H1 (cell line): ENCODE results near the gene TTC23. TPM values are rescaled to one million over a fixed set of nuclear protein-coding genes. Genes with fewer than 3 reads are reported as not detected.

Source experiments
- CTCF ChIA-PET: fragments of 300-600 bp; sonication (Branson Sonifier 250); formaldehyde crosslinking; loops from one replicate; lab custom pipeline; 2021; ENCODE audit not compliant: partially characterized antibody; lab: Charles Lee
- POLR2A ChIA-PET: fragments of 300-600 bp; sonication (Branson Sonifier 250); formaldehyde crosslinking; loops from one replicate; lab custom pipeline; 2021; ENCODE audit warnings: inconsistent platforms; ENCODE audit not compliant: partially characterized antibody; lab: Charles Lee
- DNase-seq, 2 experiments: peaks; one replicate each; pipeline versions ENCODE4 v3.0.0 to v3.0.0-alpha.2; 2010 to 2022; ENCODE audit warnings: low spot score in 2 of 2, low read depth in 1 of 2, mixed read lengths in 1 of 2
- FAIRE-seq: peaks from 2 replicates; lab custom pipeline; 2011; peaks lifted over from hg19 to GRCh38; lab: Jason Lieb, UNC
- H2AFZ ChIP-seq: 2 replicates; pipeline ENCODE4 v1.8.1; 2012; ENCODE audit warnings: low read length, inconsistent platforms
- H2AK5ac ChIP-seq: 2 replicates; pipeline ENCODE4 v1.6.1; 2013; ENCODE audit warnings: low read depth, low read length
- H2BK120ac ChIP-seq: replicated peaks from 2 replicates; pipeline ENCODE3; 2013; ENCODE audit warnings: low read depth, low read length, inconsistent platforms
- H2BK12ac ChIP-seq: 2 replicates; pipeline ENCODE4 v1.6.1; 2013; ENCODE audit warnings: low read depth, low read length
- H2BK15ac ChIP-seq: 2 replicates; pipeline ENCODE4 v1.6.1; 2013; ENCODE audit warnings: low read length
- H2BK20ac ChIP-seq: 2 replicates; pipeline ENCODE4 v1.6.1; 2013; ENCODE audit warnings: low read length
- H2BK5ac ChIP-seq: 2 replicates; pipeline ENCODE4 v1.6.1; 2013; ENCODE audit warnings: low read depth, low read length
- H3K14ac ChIP-seq: 2 replicates; pipeline ENCODE4 v1.6.1; 2013; ENCODE audit warnings: inconsistent platforms; ENCODE audit not compliant: insufficient read length
- H3K18ac ChIP-seq: 2 replicates; pipeline ENCODE4 v1.6.1; 2013; ENCODE audit warnings: low read length; ENCODE audit errors: extremely low read depth
- H3K23ac ChIP-seq: 2 replicates; pipeline ENCODE4 v1.6.1; 2013; ENCODE audit warnings: inconsistent platforms; ENCODE audit not compliant: insufficient read length
- H3K23me2 ChIP-seq: 2 replicates; pipeline ENCODE4 v1.6.1; 2013; ENCODE audit warnings: low read depth, low read length
- H3K27ac ChIP-seq: 2 replicates; pipeline ENCODE4 v1.6.1; 2011; ENCODE audit warnings: low read depth, low read length, inconsistent platforms
- H3K27me3 ChIP-seq, 4 experiments: replicated peaks in 1 of 4; 1 replicate in 1 of 4; 2 replicates in 3 of 4; pipeline versions ENCODE4 v1.6.1 to v1.8.1; 2011 to 2013; ENCODE audit warnings: low read length in 3 of 4, mild to moderate bottlenecking in 3 of 4, inconsistent platforms in 2 of 4, mixed read lengths in 2 of 4, moderate library complexity in 1 of 4; ENCODE audit not compliant: control insufficient read depth in 3 of 4, insufficient read depth in 3 of 4; ENCODE audit errors: extremely low read depth in 1 of 4
- H3K36me3 ChIP-seq, 4 experiments: 2 replicates each; pipeline versions ENCODE4 v1.6.1 to v1.8.1; 2011 to 2013; ENCODE audit warnings: mild to moderate bottlenecking in 4 of 4, low read length in 3 of 4, moderate library complexity in 2 of 4, control low read depth in 1 of 4, inconsistent platforms in 1 of 4; ENCODE audit not compliant: insufficient read depth in 4 of 4, control insufficient read depth in 2 of 4
- H3K4ac ChIP-seq: replicated peaks from 2 replicates; pipeline ENCODE3; 2013; ENCODE audit warnings: low read length, low read depth, mixed read lengths, inconsistent platforms; ENCODE audit not compliant: insufficient read length
- H3K4me1 ChIP-seq, 4 experiments: replicated peaks in 1 of 4; 1 replicate in 1 of 4; 2 replicates in 3 of 4; pipeline versions ENCODE4 v1.6.1 to v1.8.1; 2011 to 2013; ENCODE audit warnings: low read length in 3 of 4, inconsistent platforms in 2 of 4, mixed read lengths in 1 of 4; ENCODE audit not compliant: insufficient read depth in 4 of 4, control insufficient read depth in 3 of 4
- H3K4me2 ChIP-seq, 2 experiments: 2 replicates each; pipeline versions ENCODE4 v1.6.1 to v1.8.1; 2011 to 2013; ENCODE audit warnings: low read depth in 2 of 2, low read length in 2 of 2, control low read depth in 1 of 2, inconsistent platforms in 1 of 2, mild to moderate bottlenecking in 1 of 2; ENCODE audit not compliant: insufficient read depth in 1 of 2
- H3K4me3 ChIP-seq, 4 experiments: fragments of 200-600, 300-600 bp in 1 of 4; sonication (generic), shearing (Covaris generic), sonication (Bioruptor Twin) in 1 of 4; 2 replicates each; pipeline versions ENCODE4 v1.5.1 to v1.8.1; 2011 to 2016; ENCODE audit warnings: low read length in 4 of 4, low read depth in 3 of 4, control low read depth in 2 of 4, inconsistent platforms in 2 of 4, mild to moderate bottlenecking in 2 of 4, mixed read lengths in 1 of 4, moderate library complexity in 1 of 4; ENCODE audit not compliant: insufficient read depth in 2 of 4; ENCODE audit errors: extremely low read depth in 1 of 4
- H3K56ac ChIP-seq: replicated peaks from 2 replicates; pipeline ENCODE3; 2013; ENCODE audit warnings: low read depth, mild to moderate bottlenecking, mixed read lengths, low read length, inconsistent platforms; ENCODE audit not compliant: insufficient read length
- H3K79me1 ChIP-seq: 2 replicates; pipeline ENCODE4 v1.6.1; 2013; ENCODE audit warnings: low read depth, low read length, control low read depth
- H3K79me2 ChIP-seq, 2 experiments: 2 replicates each; pipeline versions ENCODE4 v1.6.1 to v1.8.1; 2012 to 2013; ENCODE audit warnings: low read length in 2 of 2, mild to moderate bottlenecking in 2 of 2, inconsistent platforms in 1 of 2; ENCODE audit not compliant: insufficient read depth in 2 of 2, control insufficient read depth in 1 of 2
- H3K9ac ChIP-seq, 4 experiments: replicated peaks in 1 of 4; 1 replicate in 1 of 4; 2 replicates in 3 of 4; pipeline versions ENCODE4 v1.6.1 to v1.8.1; 2011 to 2013; ENCODE audit warnings: low read depth in 3 of 4, low read length in 3 of 4, control low read depth in 2 of 4, mild to moderate bottlenecking in 2 of 4, moderate library complexity in 2 of 4, inconsistent platforms in 1 of 4; ENCODE audit errors: extremely low read depth in 1 of 4
- H3K9me3 ChIP-seq, 2 experiments: 2 replicates each; pipeline versions ENCODE4 v1.6.1 to v1.8.1; 2012 to 2013; ENCODE audit warnings: mild to moderate bottlenecking in 2 of 2, moderate library complexity in 2 of 2, control low read depth in 1 of 2, inconsistent platforms in 1 of 2, low read depth in 1 of 2, low read length in 1 of 2, mixed read lengths in 1 of 2; ENCODE audit not compliant: insufficient read depth in 2 of 2
- H4K20me1 ChIP-seq, 2 experiments: replicated peaks in 1 of 2; 2 replicates each; pipeline versions ENCODE3 to v1.8.1; 2011 to 2013; ENCODE audit warnings: inconsistent platforms in 2 of 2, low read length in 2 of 2, mild to moderate bottlenecking in 1 of 2; ENCODE audit not compliant: insufficient read depth in 2 of 2, control insufficient read depth in 1 of 2
- H4K5ac ChIP-seq: 2 replicates; pipeline ENCODE4 v1.6.1; 2013; ENCODE audit warnings: low read length, low read depth, mixed read lengths, inconsistent platforms; ENCODE audit not compliant: insufficient read length
- H4K8ac ChIP-seq: 2 replicates; pipeline ENCODE4 v1.8.0; 2013; ENCODE audit warnings: mild to moderate bottlenecking, moderate library complexity, low read length, inconsistent platforms; ENCODE audit not compliant: insufficient read depth; ENCODE audit errors: extremely low read depth
- H4K91ac ChIP-seq: replicated peaks from 2 replicates; pipeline ENCODE3; 2013; ENCODE audit warnings: low read length, mixed read lengths, inconsistent platforms; ENCODE audit not compliant: insufficient read length
- CHD1 ChIP-seq: IDR thresholded peaks from 2 replicates; pipeline ENCODE4 v1.6.1; 2012; ENCODE audit warnings: low read depth, low read length, improper control_type of control experiment
- CHD2 ChIP-seq: IDR thresholded peaks from 2 replicates; pipeline ENCODE4 v1.6.1; 2012; ENCODE audit warnings: low read length, improper control_type of control experiment
- CREB1 ChIP-seq: IDR thresholded peaks from 2 replicates; pipeline ENCODE4 v1.6.1; 2012; ENCODE audit warnings: inconsistent platforms
- FOSL1 ChIP-seq: IDR thresholded peaks from 2 replicates; pipeline ENCODE4 v1.6.1; 2011; ENCODE audit warnings: mild to moderate bottlenecking, low read depth, low read length, moderate library complexity; ENCODE audit not compliant: insufficient read depth
- GTF2F1 ChIP-seq: IDR thresholded peaks from 2 replicates; pipeline ENCODE4 v1.6.1; 2012; ENCODE audit warnings: low read depth, low read length, improper control_type of control experiment, borderline replicate concordance
- HDAC6 ChIP-seq: IDR thresholded peaks from one replicate; pipeline ENCODE4 v1.7.1; 2012; ENCODE audit warnings: low read depth, mild to moderate bottlenecking, inconsistent platforms, low read length, moderate library complexity
- JUND ChIP-seq: IDR thresholded peaks from 2 replicates; pipeline ENCODE4 v1.6.1; 2011; ENCODE audit warnings: mild to moderate bottlenecking, improper control_type of control experiment, low read length
- NANOG ChIP-seq: IDR thresholded peaks from 2 replicates; pipeline ENCODE4 v1.6.1; 2011; ENCODE audit warnings: low read length, low read depth, mild to moderate bottlenecking, inconsistent platforms; ENCODE audit not compliant: insufficient read depth, poor library complexity, severe bottlenecking
- NRF1 ChIP-seq: IDR thresholded peaks from 2 replicates; pipeline ENCODE4 v1.6.1; 2011; ENCODE audit warnings: mild to moderate bottlenecking, low read depth, low read length, improper control_type of control experiment
- PHF8 ChIP-seq: fragments of 200-600 bp; sonication (generic); conservative IDR thresholded peaks from 2 replicates; pipeline ENCODE4 v1.7.1; 2012; ENCODE audit warnings: low read depth, mild to moderate bottlenecking, inconsistent platforms, low read length, moderate library complexity
- RAD21 ChIP-seq, 2 experiments: IDR thresholded peaks in 1 of 2; conservative IDR thresholded peaks in 1 of 2; 2 replicates each; pipeline ENCODE4 v1.6.1; 2011; ENCODE audit warnings: low read depth in 2 of 2, low read length in 2 of 2, improper control_type of control experiment in 1 of 2, inconsistent platforms in 1 of 2, mild to moderate bottlenecking in 1 of 2, moderate library complexity in 1 of 2
- RNF2 ChIP-seq: fragments of 200-900, 300-1000 bp; sonication (generic); IDR thresholded peaks from 2 replicates; pipeline ENCODE4 v1.7.1; 2016; ENCODE audit warnings: borderline replicate concordance, low read depth, mild to moderate bottlenecking, antibody characterized with exemption, low read length; ENCODE audit not compliant: poor library complexity, severe bottlenecking; ENCODE audit errors: missing control alignments
- SP4 ChIP-seq: IDR thresholded peaks from 2 replicates; pipeline ENCODE4 v1.6.1; 2012; ENCODE audit warnings: low read length, inconsistent platforms
- SRF ChIP-seq: IDR thresholded peaks from 2 replicates; pipeline ENCODE4 v1.6.1; 2011; ENCODE audit warnings: mild to moderate bottlenecking, low read depth, low read length, moderate library complexity
- TAF1 ChIP-seq: IDR thresholded peaks from 2 replicates; pipeline ENCODE4 v1.6.1; 2011; ENCODE audit warnings: mild to moderate bottlenecking, low read depth, low read length
- WGBS, 2 experiments: shearing (Covaris generic) in 1 of 2; methylation state at CpG; one replicate each; pipeline versions ENCODE4 v1.1.6 to v1.1.7; 2013 to 2015; ENCODE audit warnings: low lambda C conversion rate in 2 of 2, mixed read lengths in 2 of 2, inconsistent platforms in 1 of 2, low coverage in 1 of 2, missing lambda C conversion rate in 1 of 2; ENCODE audit not compliant: insufficient replicate concordance in 2 of 2, insufficient coverage in 1 of 2, insufficient read length in 1 of 2; ENCODE audit errors: extremely low coverage in 1 of 2, missing lambda C conversion rate in 1 of 2; 5-methylcytosine and 5-hydroxymethylcytosine counted together
- polyA plus RNA-seq, 7 experiments: library from polyadenylated mRNA; depleted of rRNA in 3 of 7; stranded (reverse) in 5 of 7; unstranded in 2 of 7; fragments of >200 nt in 5 of 7; fragments of 200-250 nt in 2 of 7; gene quantifications; 1 replicate in 5 of 7; 2 replicates in 1 of 7; 4 replicates in 1 of 7; pipeline versions ENCODE4 v1.2.1 to v1.2.3, GENCODE V29; 2011 to 2013; ENCODE audit warnings: missing spikeins in 2 of 7, mixed read lengths in 2 of 7
- total RNA-seq: library from RNA; stranded (reverse); fragmentation: NEBNext Ultra II Directional; extraction: Animal tissue kit (Norgen Biotek cat#: 25700); gene quantifications from 2 replicates; pipeline ENCODE4 v1.2.1, GENCODE V29; 2021

TTC23 gene
- total and polyA plus RNA-seq, 2 of the 8 experiments (the other 6 are each of a cell fraction or from before 2014, with no cell fraction given), result 4.8 to 23.0 TPM

GRCh38 chr15:99197856-99198255, 51.5 kb downstream of the TTC23 start:
- no peaks in the 10 kb centered on the region for H3K27me3 ChIP-seq
- no peaks in the 10 kb centered on the region for H3K4me1 ChIP-seq
- CTCF ChIA-PET, result interaction anchor here (1.0 to 2.3 kb wide), 3 partner anchors 87 to 97 kb away, joined by 3 to 9 read pairs (median 3); partner anchors contain the start of gene SYNM
- H3K79me1 ChIP-seq, result no peaks in the 10 kb centered on the region
- no peak overlapping the region for H3K9ac ChIP-seq
- H2BK20ac ChIP-seq, result no peak overlapping the region
- H4K91ac ChIP-seq, result no peak overlapping the region
- H3K23me2 ChIP-seq, result no peaks in the 10 kb centered on the region
- no peak overlapping the region for H2AFZ ChIP-seq
- no peak overlapping the region for H3K4me2 ChIP-seq
- H4K8ac ChIP-seq, result no peak overlapping the region
- H3K36me3 ChIP-seq, result peaks cover 0 to 18% (median 4%) of the 10 kb centered on the region in 4 experiments; a peak in 2 of 8 replicates
- no peaks in the 10 kb centered on the region for H4K20me1 ChIP-seq
- no peak overlapping the region for H3K27ac ChIP-seq
- POLR2A ChIA-PET, result no interaction called here
- H2BK12ac ChIP-seq, result no peak overlapping the region
- H3K79me2 ChIP-seq, result no peaks in the 10 kb centered on the region
- no peak overlapping the region for H3K4me3 ChIP-seq
- H2BK120ac ChIP-seq, result no peak overlapping the region
- TF ChIP-seq CREB1 (no peak), RNF2 (no peak), CHD1 (no peak), TAF1 (no peak), NRF1 (no peak), JUND (no peak), NANOG (no peak), RAD21 (IDR thresholded peaks at IDR 0.05 in 1 of 2, conservative IDR thresholded peaks at IDR 0.05 in 1 of 2; ENCODE audit: low read depth in 2 of 2, low read length in 2 of 2) (no peak), SRF (no peak), GTF2F1 (no peak), HDAC6 (no peak), PHF8 (no peak), FOSL1 (no peak), SP4 (no peak), CHD2 (no peak)
- H3K14ac ChIP-seq, result no peak overlapping the region
- 93% methylated on average over 3 of the region's 3 CpGs; no CpG with 5 or more reads in 1 of the 2 experiments for WGBS, 2 experiments
- peaks cover under 1% of the 10 kb centered on the region in 2 experiments; a peak in 3 of 4 replicates for H3K9me3 ChIP-seq
- FAIRE-seq (no peak), DNase-seq (no peak)
- no peak overlapping the region for H2AK5ac ChIP-seq
- no peak overlapping the region for H3K23ac ChIP-seq
- H3K18ac ChIP-seq, result no peak overlapping the region
- H2BK15ac ChIP-seq, result no peak overlapping the region
- H3K4ac ChIP-seq, result no peak overlapping the region
- H4K5ac ChIP-seq, result no peak overlapping the region
- H3K56ac ChIP-seq, result no peak overlapping the region
- no peak overlapping the region for H2BK5ac ChIP-seq
